Astrocyte (in vitro differentiated cells and primary cell): ENCODE measurements around the gene MFSD6. TPM values are rescaled to one million over a fixed set of nuclear protein-coding genes. Genes with fewer than 3 reads are reported as not detected.

Experiments
- DNase-seq: peaks from one replicate; pipeline ENCODE4 v3.0.0-alpha.2; 2010; ENCODE audit warnings: low read depth
- FAIRE-seq: peaks from 2 replicates; lab custom pipeline; 2011; peaks lifted over from hg19 to GRCh38; lab: Jason Lieb, UNC
- H2AFZ ChIP-seq: 2 replicates; pipeline ENCODE4 v1.6.0; 2012; ENCODE audit warnings: low read depth, low read length, inconsistent platforms
- H3K27ac ChIP-seq: 2 replicates; pipeline ENCODE4 v1.5.1; 2011; ENCODE audit warnings: low read depth, low read length, inconsistent platforms
- H3K27me3 ChIP-seq: 2 replicates; pipeline ENCODE4 v1.6.0; 2011; ENCODE audit warnings: low read length, inconsistent platforms; ENCODE audit not compliant: insufficient read depth
- H3K36me3 ChIP-seq: 2 replicates; pipeline ENCODE4 v1.5.1; 2011; ENCODE audit warnings: low read length, inconsistent platforms; ENCODE audit not compliant: insufficient read depth
- H3K4me1 ChIP-seq: 2 replicates; pipeline ENCODE4 v1.5.1; 2011; ENCODE audit warnings: low read length, inconsistent platforms; ENCODE audit not compliant: insufficient read depth
- H3K4me2 ChIP-seq: 2 replicates; pipeline ENCODE4 v1.6.0; 2012; ENCODE audit warnings: low read length, inconsistent platforms
- H3K4me3 ChIP-seq: 2 replicates; pipeline ENCODE4 v1.5.1; 2011; ENCODE audit warnings: low read depth, mild to moderate bottlenecking, low read length, inconsistent platforms; ENCODE audit not compliant: insufficient read depth
- H3K79me2 ChIP-seq: 2 replicates; pipeline ENCODE4 v1.6.0; 2012; ENCODE audit warnings: mild to moderate bottlenecking, low read length, inconsistent platforms; ENCODE audit not compliant: insufficient read depth
- H3K9ac ChIP-seq: 2 replicates; pipeline ENCODE4 v1.6.0; 2012; ENCODE audit warnings: mild to moderate bottlenecking, low read length, inconsistent platforms
- H3K9me3 ChIP-seq: 2 replicates; pipeline ENCODE4 v1.5.1; 2012; ENCODE audit warnings: low read depth, mild to moderate bottlenecking, low read length, inconsistent platforms; ENCODE audit not compliant: insufficient read depth
- H4K20me1 ChIP-seq: 2 replicates; pipeline ENCODE4 v1.6.0; 2012; ENCODE audit warnings: low read length, inconsistent platforms; ENCODE audit not compliant: insufficient read depth
- H3K27ac Mint-ChIP-seq: one replicate; pipeline ENCODE4 v1.8.0; 2021; ENCODE audit warnings: mild to moderate bottlenecking, mixed read lengths; ENCODE audit not compliant: unreplicated experiment
- H3K27me3 Mint-ChIP-seq: one replicate; pipeline ENCODE4 v1.8.0; 2021; ENCODE audit warnings: low read depth, mixed read lengths; ENCODE audit not compliant: unreplicated experiment
- H3K36me3 Mint-ChIP-seq: one replicate; pipeline ENCODE4 v1.8.0; 2021; ENCODE audit warnings: low read depth, mixed read lengths; ENCODE audit not compliant: unreplicated experiment
- H3K4me1 Mint-ChIP-seq: one replicate; pipeline ENCODE4 v1.8.0; 2021; ENCODE audit warnings: low read depth, mixed read lengths; ENCODE audit not compliant: unreplicated experiment
- H3K4me3 Mint-ChIP-seq: one replicate; pipeline ENCODE4 v1.8.0; 2021; ENCODE audit warnings: mild to moderate bottlenecking, moderate library complexity, mixed read lengths; ENCODE audit not compliant: unreplicated experiment
- H3K9me3 Mint-ChIP-seq: one replicate; pipeline ENCODE4 v1.8.0; 2021; ENCODE audit warnings: mild to moderate bottlenecking, mixed read lengths; ENCODE audit not compliant: unreplicated experiment
- EZH2 ChIP-seq: IDR thresholded peaks from 2 replicates; pipeline ENCODE4 v1.6.1; 2012; ENCODE audit warnings: mild to moderate bottlenecking, low read length, inconsistent platforms; ENCODE audit not compliant: insufficient read depth
- total RNA-seq: library from RNA; stranded (reverse); gene quantifications from 2 replicates; pipeline ENCODE4 v1.2.1, GENCODE V29; 2021
- TF ChIP-seq, protein P1 (sequence below): IDR thresholded peaks from 2 replicates; pipeline ENCODE4 v1.5.1; 2011; ENCODE audit warnings: low read depth, mild to moderate bottlenecking, inconsistent platforms, low read length, moderate library complexity; ENCODE audit not compliant: insufficient read depth

The MFSD6 gene
- total RNA-seq, 1 donor from 2014 or later = 2.7 TPM

DNA sequence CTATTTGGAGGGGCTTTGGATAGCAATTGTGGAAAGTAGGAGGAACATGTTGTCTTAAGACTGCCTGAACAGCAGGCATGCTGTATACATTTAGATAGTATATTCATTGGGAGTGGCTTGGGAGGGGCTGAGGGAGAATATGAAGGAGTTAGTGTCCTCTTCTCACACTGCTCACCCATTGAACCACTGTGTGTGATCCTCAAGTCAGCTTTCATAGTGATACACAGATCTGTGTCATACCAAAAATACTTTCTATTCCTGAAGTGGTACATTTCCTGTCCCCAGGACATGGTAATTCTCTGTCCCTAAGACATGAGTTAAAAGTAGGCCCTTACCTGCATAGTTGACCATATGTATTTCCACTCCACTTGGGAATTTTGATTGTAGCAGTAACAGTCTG, 116.8 kb downstream of the MFSD6 start:
- Mint-ChIP-seq H3K36me3 (no peaks in the 10 kb centered on the region), H3K9me3 (peaks cover 2% of the 10 kb centered on the region), H3K4me3 (no peak overlapping the region), H3K27me3 (peaks cover 7% of the 10 kb centered on the region), H3K27ac (no peak overlapping the region), H3K4me1 (peaks cover 6% of the 10 kb centered on the region)
- Histone ChIP-seq H4K20me1 (no peaks in the 10 kb centered on the region), H3K4me3 (no peak overlapping the region), H3K4me2 (no peak overlapping the region), H3K27ac (no peak overlapping the region), H2AFZ (no peak overlapping the region), H3K36me3 (no peaks in the 10 kb centered on the region), H3K9ac (no peak overlapping the region), H3K27me3 (no peaks in the 10 kb centered on the region), H3K4me1 (peaks cover 2% of the 10 kb centered on the region), H3K79me2 (no peaks in the 10 kb centered on the region), H3K9me3 (no peaks in the 10 kb centered on the region)
- no peak for FAIRE-seq
- TF ChIP-seq EZH2 = no peak
- TF ChIP-seq, protein P1, sequence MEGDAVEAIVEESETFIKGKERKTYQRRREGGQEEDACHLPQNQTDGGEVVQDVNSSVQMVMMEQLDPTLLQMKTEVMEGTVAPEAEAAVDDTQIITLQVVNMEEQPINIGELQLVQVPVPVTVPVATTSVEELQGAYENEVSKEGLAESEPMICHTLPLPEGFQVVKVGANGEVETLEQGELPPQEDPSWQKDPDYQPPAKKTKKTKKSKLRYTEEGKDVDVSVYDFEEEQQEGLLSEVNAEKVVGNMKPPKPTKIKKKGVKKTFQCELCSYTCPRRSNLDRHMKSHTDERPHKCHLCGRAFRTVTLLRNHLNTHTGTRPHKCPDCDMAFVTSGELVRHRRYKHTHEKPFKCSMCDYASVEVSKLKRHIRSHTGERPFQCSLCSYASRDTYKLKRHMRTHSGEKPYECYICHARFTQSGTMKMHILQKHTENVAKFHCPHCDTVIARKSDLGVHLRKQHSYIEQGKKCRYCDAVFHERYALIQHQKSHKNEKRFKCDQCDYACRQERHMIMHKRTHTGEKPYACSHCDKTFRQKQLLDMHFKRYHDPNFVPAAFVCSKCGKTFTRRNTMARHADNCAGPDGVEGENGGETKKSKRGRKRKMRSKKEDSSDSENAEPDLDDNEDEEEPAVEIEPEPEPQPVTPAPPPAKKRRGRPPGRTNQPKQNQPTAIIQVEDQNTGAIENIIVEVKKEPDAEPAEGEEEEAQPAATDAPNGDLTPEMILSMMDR = no peak
- DNase-seq = no peak

DNA sequence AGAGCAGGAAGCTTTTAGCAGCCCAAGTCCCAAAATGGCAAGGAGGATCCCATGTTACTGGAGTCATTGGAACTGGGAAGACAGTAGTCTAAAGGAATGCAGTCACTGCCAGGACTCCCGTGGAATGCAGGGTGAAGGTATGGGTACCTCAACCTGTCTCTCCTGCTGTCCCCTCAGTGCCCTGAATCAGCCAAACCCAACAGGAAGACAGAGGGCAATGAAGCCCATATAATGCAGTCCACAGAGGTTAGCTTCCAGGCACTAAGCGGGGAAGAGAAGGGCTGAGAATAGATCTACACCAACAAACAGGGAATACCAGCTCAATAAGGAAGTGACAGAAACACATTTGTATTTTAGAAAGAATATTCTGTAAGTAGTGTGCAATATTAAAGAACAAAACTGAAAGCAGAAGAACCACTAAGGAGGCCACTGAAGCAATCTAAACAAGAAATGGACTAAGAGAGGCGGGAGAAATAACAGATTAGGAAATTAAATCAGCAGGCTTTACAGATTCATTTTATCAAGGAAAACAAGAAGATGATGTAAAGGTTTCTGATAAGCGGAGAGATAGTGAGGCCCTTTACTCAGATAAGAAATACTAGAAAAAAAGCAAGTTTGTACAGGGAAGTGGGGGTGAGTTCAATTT, 118.1 kb downstream of the MFSD6 start:
- Mint-ChIP-seq H3K27ac (no peak overlapping the region), H3K36me3 (no peaks in the 10 kb centered on the region), H3K4me3 (no peak overlapping the region), H3K27me3 (no peaks in the 10 kb centered on the region), H3K9me3 (no peaks in the 10 kb centered on the region), H3K4me1 (peaks cover 8% of the 10 kb centered on the region)
- no peaks in the 10 kb centered on the region for H3K27me3 ChIP-seq
- H3K36me3 ChIP-seq = no peaks in the 10 kb centered on the region
- FAIRE-seq (no peak), DNase-seq (no peak)
- H3K79me2 ChIP-seq = no peaks in the 10 kb centered on the region
- no peak overlapping the region for H3K27ac ChIP-seq
- H3K9ac ChIP-seq = no peak overlapping the region
- TF ChIP-seq, protein P1 = no peak
- TF ChIP-seq EZH2 = no peak
- no peak overlapping the region for H3K4me3 ChIP-seq
- no peak overlapping the region for H3K4me2 ChIP-seq
- H2AFZ ChIP-seq = no peak overlapping the region
- peaks cover 8% of the 10 kb centered on the region for H3K4me1 ChIP-seq
- no peaks in the 10 kb centered on the region for H4K20me1 ChIP-seq
- H3K9me3 ChIP-seq = no peaks in the 10 kb centered on the region

GRCh38 chr2:190527214-190527613, 119.1 kb downstream of the MFSD6 start:
- Mint-ChIP-seq H3K4me3 (no peak overlapping the region), H3K27me3 (no peaks in the 10 kb centered on the region), H3K36me3 (no peaks in the 10 kb centered on the region), H3K4me1 (peaks cover 8% of the 10 kb centered on the region), H3K9me3 (no peaks in the 10 kb centered on the region), H3K27ac (no peak overlapping the region)
- H3K9me3 ChIP-seq = no peaks in the 10 kb centered on the region
- H3K9ac ChIP-seq = no peak overlapping the region
- H2AFZ ChIP-seq = no peak overlapping the region
- H4K20me1 ChIP-seq = no peaks in the 10 kb centered on the region
- peaks cover 8% of the 10 kb centered on the region for H3K4me1 ChIP-seq
- no peak overlapping the region for H3K27ac ChIP-seq
- H3K4me3 ChIP-seq = no peak overlapping the region
- no peak overlapping the region for H3K4me2 ChIP-seq
- H3K36me3 ChIP-seq = no peaks in the 10 kb centered on the region
- H3K79me2 ChIP-seq = no peaks in the 10 kb centered on the region
- no peaks in the 10 kb centered on the region for H3K27me3 ChIP-seq
- FAIRE-seq = no peak
- TF ChIP-seq, protein P1 = no peak
- no peak for TF ChIP-seq EZH2
- no peak for DNase-seq
